K562 (cell line): ENCODE data around the gene PSMC4. TPM values are rescaled to one million over a fixed set of nuclear protein-coding genes. Genes with fewer than 3 reads are reported as not detected.

Experiments used
- ARNT ChIP-seq, 2 experiments: fragments of 450-650 bp; IDR thresholded peaks; 2 replicates each; pipeline ENCODE4 v1.6.1; 2016; ENCODE audit warnings: mild to moderate bottlenecking in 1 of 2
- FOXO4 ChIP-seq: fragments of 450-650 bp; formaldehyde crosslinking; IDR thresholded peaks from 2 replicates; pipeline ENCODE4 v1.4.0; 2020; ENCODE audit warnings: mild to moderate bottlenecking, moderate library complexity
- KAT2B ChIP-seq: IDR thresholded peaks from one replicate; pipeline ENCODE4 v1.6.1; 2012; ENCODE audit warnings: low read depth, mild to moderate bottlenecking, control low read depth, inconsistent platforms, low read length, moderate library complexity
- NCOA4 ChIP-seq: fragments of 450-650 bp; IDR thresholded peaks from 2 replicates; pipeline ENCODE4 v1.6.1; 2018; ENCODE audit warnings: mild to moderate bottlenecking; ENCODE audit not compliant: partially characterized antibody
- NFRKB ChIP-seq: fragments of 450-650 bp; IDR thresholded peaks from 2 replicates; pipeline ENCODE4 v1.6.1; 2016; ENCODE audit warnings: low read depth
- PRPF4 ChIP-seq: fragments of 200-400 bp; formaldehyde crosslinking; IDR thresholded peaks from one replicate; pipeline ENCODE4 v1.6.1; 2017; ENCODE audit warnings: low read length, low read depth, mild to moderate bottlenecking; ENCODE audit not compliant: insufficient read depth, poor library complexity, severe bottlenecking
- RBBP5 ChIP-seq: fragments of 200-600 bp; sonication (generic); IDR thresholded peaks from 2 replicates; pipeline ENCODE4 v1.6.1; 2012; ENCODE audit warnings: borderline replicate concordance, mild to moderate bottlenecking, low read length, control low read depth, inconsistent platforms; ENCODE audit not compliant: insufficient read depth, poor library complexity, severe bottlenecking
- SNAPC5 ChIP-seq: fragments of 250-450 bp; sonication (Bioruptor Pico); IDR thresholded peaks from 2 replicates; pipeline ENCODE4 v1.8.0; 2021; ENCODE audit warnings: moderate library complexity, mild to moderate bottlenecking, inconsistent platforms
- SNIP1 ChIP-seq: fragments of 450-650 bp; IDR thresholded peaks from 2 replicates; pipeline ENCODE4 v1.7.1; 2017; ENCODE audit warnings: low read depth, mild to moderate bottlenecking
- TEAD2 ChIP-seq: fragments of 450-650 bp; IDR thresholded peaks from 2 replicates; pipeline ENCODE4 v1.6.1; 2016; ENCODE audit warnings: missing genetic modification characterization, control low read depth, missing compliant biosample characterization
- ZNF232 ChIP-seq: sonication (generic); formaldehyde crosslinking; IDR thresholded peaks from 2 replicates; pipeline ENCODE4 v1.8.0; 2022; ENCODE audit warnings: mild to moderate bottlenecking, missing genetic modification reagents
- polyA plus RNA-seq, 8 experiments: library from polyadenylated mRNA; depleted of rRNA in 4 of 8; stranded (reverse) in 5 of 8; unstranded in 3 of 8; fragments of >200 nt; fragmentation: Nextera tagmentation in 2 of 8; fragmentation: Illumina TruSeq in 1 of 8; extraction: Ambion mirVana in 2 of 8; extraction: Trizol in 1 of 8; gene quantifications; 2 replicates each; pipeline versions ENCODE4 v1.2.1 to v1.2.3, GENCODE V29; 2011 to 2014; ENCODE audit warnings: inconsistent platforms in 1 of 8, missing spikeins in 1 of 8
- total RNA-seq, 7 experiments: library from RNA; depleted of rRNA in 6 of 7; stranded (reverse); fragments of >200 nt in 6 of 7; fragmentation: Illumina TruSeq in 2 of 7; extraction: Trizol in 2 of 7; gene quantifications; 2 replicates each; pipeline versions ENCODE4 v1.2.1 to v1.2.3, GENCODE V29; 2011 to 2021; ENCODE audit warnings: low replicate concordance in 1 of 7
- TF ChIP-seq, protein P1 (sequence below): sonication (generic); formaldehyde crosslinking; IDR thresholded peaks from 2 replicates; pipeline ENCODE4 v1.8.0; 2022; ENCODE audit warnings: mild to moderate bottlenecking, missing genetic modification reagents
- TF ChIP-seq, protein P2 (sequence below): fragments of 450-650 bp; IDR thresholded peaks from 2 replicates; pipeline ENCODE4 v1.6.1; 2016; ENCODE audit warnings: mild to moderate bottlenecking, moderate library complexity

Gene PSMC4
- total and polyA plus RNA-seq, 9 of the 15 experiments (the other 6 are each of a cell fraction or from before 2014, with no cell fraction given) = 45.9 to 475 (median 142) TPM

- no peak for TF ChIP-seq FOXO4 (CRISPR knock-in tag)
- no peak for TF ChIP-seq TEAD2
- no peak for TF ChIP-seq ZNF232 (CRISPR knock-in tag)
- TF ChIP-seq SNIP1 = no peak
- no peak for TF ChIP-seq NCOA4
- TF ChIP-seq RBBP5 = peak; percentile 34
- TF ChIP-seq SNAPC5 (CRISPR knock-in tag) = no peak
- TF ChIP-seq, protein P1, sequence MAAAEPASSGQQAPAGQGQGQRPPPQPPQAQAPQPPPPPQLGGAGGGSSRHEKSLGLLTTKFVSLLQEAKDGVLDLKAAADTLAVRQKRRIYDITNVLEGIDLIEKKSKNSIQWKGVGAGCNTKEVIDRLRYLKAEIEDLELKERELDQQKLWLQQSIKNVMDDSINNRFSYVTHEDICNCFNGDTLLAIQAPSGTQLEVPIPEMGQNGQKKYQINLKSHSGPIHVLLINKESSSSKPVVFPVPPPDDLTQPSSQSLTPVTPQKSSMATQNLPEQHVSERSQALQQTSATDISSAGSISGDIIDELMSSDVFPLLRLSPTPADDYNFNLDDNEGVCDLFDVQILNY (CRISPR knock-in tag) = no peak
- TF ChIP-seq KAT2B = no peak
- peak; percentile 27 for TF ChIP-seq NFRKB
- TF ChIP-seq, protein P2, sequence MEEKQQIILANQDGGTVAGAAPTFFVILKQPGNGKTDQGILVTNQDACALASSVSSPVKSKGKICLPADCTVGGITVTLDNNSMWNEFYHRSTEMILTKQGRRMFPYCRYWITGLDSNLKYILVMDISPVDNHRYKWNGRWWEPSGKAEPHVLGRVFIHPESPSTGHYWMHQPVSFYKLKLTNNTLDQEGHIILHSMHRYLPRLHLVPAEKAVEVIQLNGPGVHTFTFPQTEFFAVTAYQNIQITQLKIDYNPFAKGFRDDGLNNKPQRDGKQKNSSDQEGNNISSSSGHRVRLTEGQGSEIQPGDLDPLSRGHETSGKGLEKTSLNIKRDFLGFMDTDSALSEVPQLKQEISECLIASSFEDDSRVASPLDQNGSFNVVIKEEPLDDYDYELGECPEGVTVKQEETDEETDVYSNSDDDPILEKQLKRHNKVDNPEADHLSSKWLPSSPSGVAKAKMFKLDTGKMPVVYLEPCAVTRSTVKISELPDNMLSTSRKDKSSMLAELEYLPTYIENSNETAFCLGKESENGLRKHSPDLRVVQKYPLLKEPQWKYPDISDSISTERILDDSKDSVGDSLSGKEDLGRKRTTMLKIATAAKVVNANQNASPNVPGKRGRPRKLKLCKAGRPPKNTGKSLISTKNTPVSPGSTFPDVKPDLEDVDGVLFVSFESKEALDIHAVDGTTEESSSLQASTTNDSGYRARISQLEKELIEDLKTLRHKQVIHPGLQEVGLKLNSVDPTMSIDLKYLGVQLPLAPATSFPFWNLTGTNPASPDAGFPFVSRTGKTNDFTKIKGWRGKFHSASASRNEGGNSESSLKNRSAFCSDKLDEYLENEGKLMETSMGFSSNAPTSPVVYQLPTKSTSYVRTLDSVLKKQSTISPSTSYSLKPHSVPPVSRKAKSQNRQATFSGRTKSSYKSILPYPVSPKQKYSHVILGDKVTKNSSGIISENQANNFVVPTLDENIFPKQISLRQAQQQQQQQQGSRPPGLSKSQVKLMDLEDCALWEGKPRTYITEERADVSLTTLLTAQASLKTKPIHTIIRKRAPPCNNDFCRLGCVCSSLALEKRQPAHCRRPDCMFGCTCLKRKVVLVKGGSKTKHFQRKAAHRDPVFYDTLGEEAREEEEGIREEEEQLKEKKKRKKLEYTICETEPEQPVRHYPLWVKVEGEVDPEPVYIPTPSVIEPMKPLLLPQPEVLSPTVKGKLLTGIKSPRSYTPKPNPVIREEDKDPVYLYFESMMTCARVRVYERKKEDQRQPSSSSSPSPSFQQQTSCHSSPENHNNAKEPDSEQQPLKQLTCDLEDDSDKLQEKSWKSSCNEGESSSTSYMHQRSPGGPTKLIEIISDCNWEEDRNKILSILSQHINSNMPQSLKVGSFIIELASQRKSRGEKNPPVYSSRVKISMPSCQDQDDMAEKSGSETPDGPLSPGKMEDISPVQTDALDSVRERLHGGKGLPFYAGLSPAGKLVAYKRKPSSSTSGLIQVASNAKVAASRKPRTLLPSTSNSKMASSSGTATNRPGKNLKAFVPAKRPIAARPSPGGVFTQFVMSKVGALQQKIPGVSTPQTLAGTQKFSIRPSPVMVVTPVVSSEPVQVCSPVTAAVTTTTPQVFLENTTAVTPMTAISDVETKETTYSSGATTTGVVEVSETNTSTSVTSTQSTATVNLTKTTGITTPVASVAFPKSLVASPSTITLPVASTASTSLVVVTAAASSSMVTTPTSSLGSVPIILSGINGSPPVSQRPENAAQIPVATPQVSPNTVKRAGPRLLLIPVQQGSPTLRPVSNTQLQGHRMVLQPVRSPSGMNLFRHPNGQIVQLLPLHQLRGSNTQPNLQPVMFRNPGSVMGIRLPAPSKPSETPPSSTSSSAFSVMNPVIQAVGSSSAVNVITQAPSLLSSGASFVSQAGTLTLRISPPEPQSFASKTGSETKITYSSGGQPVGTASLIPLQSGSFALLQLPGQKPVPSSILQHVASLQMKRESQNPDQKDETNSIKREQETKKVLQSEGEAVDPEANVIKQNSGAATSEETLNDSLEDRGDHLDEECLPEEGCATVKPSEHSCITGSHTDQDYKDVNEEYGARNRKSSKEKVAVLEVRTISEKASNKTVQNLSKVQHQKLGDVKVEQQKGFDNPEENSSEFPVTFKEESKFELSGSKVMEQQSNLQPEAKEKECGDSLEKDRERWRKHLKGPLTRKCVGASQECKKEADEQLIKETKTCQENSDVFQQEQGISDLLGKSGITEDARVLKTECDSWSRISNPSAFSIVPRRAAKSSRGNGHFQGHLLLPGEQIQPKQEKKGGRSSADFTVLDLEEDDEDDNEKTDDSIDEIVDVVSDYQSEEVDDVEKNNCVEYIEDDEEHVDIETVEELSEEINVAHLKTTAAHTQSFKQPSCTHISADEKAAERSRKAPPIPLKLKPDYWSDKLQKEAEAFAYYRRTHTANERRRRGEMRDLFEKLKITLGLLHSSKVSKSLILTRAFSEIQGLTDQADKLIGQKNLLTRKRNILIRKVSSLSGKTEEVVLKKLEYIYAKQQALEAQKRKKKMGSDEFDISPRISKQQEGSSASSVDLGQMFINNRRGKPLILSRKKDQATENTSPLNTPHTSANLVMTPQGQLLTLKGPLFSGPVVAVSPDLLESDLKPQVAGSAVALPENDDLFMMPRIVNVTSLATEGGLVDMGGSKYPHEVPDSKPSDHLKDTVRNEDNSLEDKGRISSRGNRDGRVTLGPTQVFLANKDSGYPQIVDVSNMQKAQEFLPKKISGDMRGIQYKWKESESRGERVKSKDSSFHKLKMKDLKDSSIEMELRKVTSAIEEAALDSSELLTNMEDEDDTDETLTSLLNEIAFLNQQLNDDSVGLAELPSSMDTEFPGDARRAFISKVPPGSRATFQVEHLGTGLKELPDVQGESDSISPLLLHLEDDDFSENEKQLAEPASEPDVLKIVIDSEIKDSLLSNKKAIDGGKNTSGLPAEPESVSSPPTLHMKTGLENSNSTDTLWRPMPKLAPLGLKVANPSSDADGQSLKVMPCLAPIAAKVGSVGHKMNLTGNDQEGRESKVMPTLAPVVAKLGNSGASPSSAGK = no peak
- no peak for TF ChIP-seq ARNT (IDR thresholded peaks at IDR 0.05)
- TF ChIP-seq PRPF4 = no peak
Measured at GRCh38 chr19:39971380-39972035, 543 bp downstream of the PSMC4 start (continued).
